ENCODE results near the gene WDR33.

The WDR33 gene

DNA sequence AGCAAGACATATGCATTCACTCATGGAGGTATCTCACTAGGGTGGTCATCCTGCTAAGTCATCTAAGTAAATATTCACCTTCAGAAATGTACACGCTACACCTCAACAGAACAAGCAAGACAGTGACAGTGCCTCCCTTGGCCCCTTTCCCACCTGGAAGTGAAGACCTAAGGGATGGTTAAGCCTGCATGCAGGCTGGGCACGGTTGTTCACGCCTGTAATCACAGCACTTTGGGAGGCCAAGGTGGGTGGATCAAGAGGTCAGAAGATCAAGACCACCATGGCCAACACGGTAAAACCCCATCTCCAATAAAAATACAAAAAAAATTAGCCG is 140.0 kb downstream of the WDR33 start:
- TF ChIP-seq POLR2AphosphoS5 (IDR thresholded peaks at IDR 0.05; ENCODE audit: low read depth, low read length), result no peak
- no peak for TF ChIP-seq TAF1 (IDR thresholded peaks at IDR 0.05; ENCODE audit: borderline replicate concordance, low read depth, low read length)
- no peak for TF ChIP-seq POLR2A (IDR thresholded peaks at IDR 0.05; ENCODE audit: low read depth, low read length)

DNA sequence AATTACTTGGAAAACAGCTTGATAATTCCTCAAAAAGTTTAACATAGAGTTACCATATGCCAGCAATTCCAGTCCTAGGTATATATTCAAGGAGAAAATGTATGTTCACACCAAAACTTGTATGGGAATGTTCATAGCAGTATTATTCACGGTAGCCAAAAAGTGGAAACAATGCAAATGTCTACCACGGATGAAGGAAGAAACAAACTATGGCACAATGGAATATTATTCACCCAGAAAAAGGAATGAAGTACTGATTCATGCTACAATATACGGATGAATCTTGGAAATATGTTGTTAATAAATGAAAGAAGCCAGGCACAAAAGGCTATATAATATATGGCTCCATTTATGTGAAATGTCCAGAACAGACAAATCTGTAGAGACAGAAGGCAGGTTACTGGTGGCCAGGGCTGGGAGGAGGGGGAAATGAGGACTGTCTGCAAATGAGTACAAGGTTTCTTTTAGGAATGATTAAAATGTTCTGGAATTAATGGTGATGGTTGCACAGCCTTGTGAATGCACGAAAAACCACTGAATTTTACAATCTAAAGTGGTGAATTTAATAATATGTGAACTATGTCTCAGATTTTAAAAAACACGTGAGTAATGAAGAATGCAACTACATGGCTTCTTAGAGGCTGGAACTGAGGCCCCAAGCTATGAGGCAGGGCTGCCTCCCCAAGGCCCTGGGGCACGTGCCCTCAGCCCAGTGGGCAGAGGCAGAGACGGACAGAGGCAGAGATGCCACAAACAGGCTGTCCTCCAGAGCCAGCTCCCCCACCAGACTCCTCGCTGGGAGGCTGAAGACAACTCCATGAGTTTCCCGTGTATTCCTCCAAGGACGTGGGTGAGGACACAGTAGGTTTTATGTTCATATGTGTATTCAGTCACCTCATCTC is 140.7 kb downstream of the WDR33 start:
- TF ChIP-seq POLR2A (IDR thresholded peaks at IDR 0.05; ENCODE audit: low read depth, low read length), result no peak
- no peak for TF ChIP-seq TAF1 (IDR thresholded peaks at IDR 0.05; ENCODE audit: borderline replicate concordance, low read depth, low read length)
- no peak for TF ChIP-seq POLR2AphosphoS5 (IDR thresholded peaks at IDR 0.05; ENCODE audit: low read depth, low read length)
- DNase-seq (ENCODE audit: insufficient read length), result no peak
- no peak for FAIRE-seq

More for the DNA sequence above, 140.0 kb downstream of the WDR33 start:
- FAIRE-seq (no peak), DNase-seq (ENCODE audit: insufficient read length) (no peak)

DNA sequence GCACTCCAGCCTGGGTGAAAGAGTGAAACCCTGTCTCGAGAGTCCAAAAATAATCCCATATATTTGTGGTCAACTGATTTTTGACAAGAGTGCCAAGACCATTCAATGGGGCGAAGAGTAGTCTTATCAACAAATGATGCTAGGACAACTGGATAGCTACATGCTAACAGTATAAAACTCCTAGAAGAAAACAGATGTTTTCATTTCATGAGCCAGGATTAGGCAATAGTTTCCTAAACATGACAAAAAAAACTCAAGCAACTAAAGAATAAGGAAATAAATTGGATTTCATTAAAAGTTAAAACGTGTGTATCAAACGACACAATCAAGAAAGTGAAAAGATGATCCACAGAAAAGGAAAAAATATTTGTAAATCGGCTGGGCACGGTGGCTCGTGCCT is 141.9 kb downstream of the WDR33 start:
- FAIRE-seq, result no peak
- no peak for DNase-seq (ENCODE audit: insufficient read length)
- TF ChIP-seq TAF1 (IDR thresholded peaks at IDR 0.05; ENCODE audit: borderline replicate concordance, low read depth, low read length) (no peak), POLR2AphosphoS5 (IDR thresholded peaks at IDR 0.05; ENCODE audit: low read depth, low read length) (no peak), POLR2A (IDR thresholded peaks at IDR 0.05; ENCODE audit: low read depth, low read length) (no peak)

DNA sequence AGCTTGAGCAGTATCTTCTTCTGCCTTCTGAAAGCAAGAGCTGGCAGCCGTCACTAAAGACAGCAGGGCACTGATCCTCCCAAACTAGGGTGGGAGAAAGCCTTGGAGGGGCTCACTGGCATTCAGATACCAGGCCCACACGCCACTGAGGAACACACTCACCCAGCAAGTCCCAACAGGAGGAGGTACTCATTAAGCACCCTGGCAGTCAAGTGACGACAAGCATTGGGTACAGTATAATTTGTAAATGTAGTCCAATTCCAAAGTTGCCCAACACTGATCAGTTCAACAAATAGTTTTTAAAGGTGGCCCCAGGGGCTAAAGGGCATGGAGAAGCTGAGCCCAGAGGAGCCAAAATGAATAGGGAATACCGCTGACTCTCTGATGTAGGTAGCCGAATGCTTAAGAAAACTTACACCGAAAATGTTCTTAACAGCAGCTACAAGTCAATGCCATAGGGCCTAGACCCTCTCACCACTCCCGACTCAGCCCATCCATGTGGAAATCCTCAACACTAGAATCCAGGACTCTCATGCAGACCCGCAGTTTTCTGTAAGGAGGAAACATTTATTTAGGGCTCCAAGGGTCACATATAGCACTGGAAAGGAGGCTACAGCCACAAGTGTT is 145.6 kb downstream of the WDR33 start:
- DNase-seq (ENCODE audit: insufficient read length) (no peak), FAIRE-seq (no peak)
- TF ChIP-seq TAF1 (IDR thresholded peaks at IDR 0.05; ENCODE audit: borderline replicate concordance, low read depth, low read length) (no peak), POLR2A (IDR thresholded peaks at IDR 0.05; ENCODE audit: low read depth, low read length) (no peak), POLR2AphosphoS5 (IDR thresholded peaks at IDR 0.05; ENCODE audit: low read depth, low read length) (no peak)

DNA sequence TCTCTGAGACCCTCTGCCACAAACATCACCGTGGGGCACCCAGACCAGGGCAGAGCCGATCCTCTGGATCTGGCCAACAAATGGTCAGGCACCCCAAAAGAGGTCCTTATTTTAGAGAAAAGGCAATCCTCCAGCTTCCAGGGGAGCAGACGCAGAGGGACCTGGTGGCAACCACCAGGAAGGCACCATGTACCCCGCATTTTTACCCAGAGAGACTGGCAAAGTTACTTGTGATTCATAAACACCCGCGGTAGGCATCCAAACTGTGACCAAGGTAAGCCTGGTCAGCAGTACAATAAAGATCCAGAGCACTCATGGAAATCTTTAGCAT is 146.1 kb downstream of the WDR33 start:
- FAIRE-seq (no peak), DNase-seq (ENCODE audit: insufficient read length) (no peak)
- TF ChIP-seq POLR2A (IDR thresholded peaks at IDR 0.05; ENCODE audit: low read depth, low read length), result no peak
- no peak for TF ChIP-seq TAF1 (IDR thresholded peaks at IDR 0.05; ENCODE audit: borderline replicate concordance, low read depth, low read length)
- no peak for TF ChIP-seq POLR2AphosphoS5 (IDR thresholded peaks at IDR 0.05; ENCODE audit: low read depth, low read length)

DNA sequence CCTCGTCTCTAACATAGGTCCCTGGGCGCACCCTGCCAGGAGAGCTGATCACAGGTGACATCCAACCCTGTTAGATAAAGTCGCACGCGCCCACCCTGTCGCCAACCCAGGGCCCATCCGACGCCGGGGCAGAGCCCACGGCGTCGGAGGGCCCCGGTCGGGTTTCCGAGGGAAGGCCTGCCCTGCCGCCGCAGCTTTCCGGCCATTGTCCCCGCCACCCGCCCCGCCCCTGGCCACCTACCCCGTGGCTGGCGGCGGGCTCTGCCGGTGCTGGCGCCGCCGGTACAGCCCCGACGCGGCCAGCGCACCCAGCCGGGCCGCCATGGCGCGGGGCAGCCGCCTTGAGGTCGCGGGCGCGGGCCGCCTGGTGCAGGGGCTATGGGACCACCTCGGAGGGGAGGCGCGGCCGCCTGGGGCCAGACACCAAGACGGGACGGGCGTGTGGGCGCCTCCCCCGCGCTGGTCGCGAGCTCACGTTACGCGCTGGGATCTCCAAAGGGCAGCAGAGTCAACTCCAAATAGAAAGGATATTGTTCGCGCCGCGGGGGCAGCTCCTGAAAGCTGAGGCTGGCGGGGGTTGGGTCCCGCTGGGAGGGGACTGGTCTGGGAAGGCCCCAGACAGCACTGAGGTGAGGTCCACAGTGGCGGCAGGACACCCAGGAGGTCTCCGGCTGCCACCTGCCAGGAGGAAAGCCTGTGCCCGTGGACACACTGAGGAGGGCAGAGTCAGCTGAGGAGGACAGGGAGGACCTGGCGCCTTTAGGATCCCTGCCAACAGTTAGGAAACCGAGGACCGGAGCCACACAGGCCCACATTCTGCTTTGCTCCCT is 146.7 kb downstream of the WDR33 start:
- TF ChIP-seq POLR2A (IDR thresholded peaks at IDR 0.05; ENCODE audit: low read depth, low read length), result no peak
- no peak for TF ChIP-seq TAF1 (IDR thresholded peaks at IDR 0.05; ENCODE audit: borderline replicate concordance, low read depth, low read length)
- TF ChIP-seq POLR2AphosphoS5 (IDR thresholded peaks at IDR 0.05; ENCODE audit: low read depth, low read length), result no peak
- no peak for FAIRE-seq
- DNase-seq (ENCODE audit: insufficient read length), result no peak

DNA sequence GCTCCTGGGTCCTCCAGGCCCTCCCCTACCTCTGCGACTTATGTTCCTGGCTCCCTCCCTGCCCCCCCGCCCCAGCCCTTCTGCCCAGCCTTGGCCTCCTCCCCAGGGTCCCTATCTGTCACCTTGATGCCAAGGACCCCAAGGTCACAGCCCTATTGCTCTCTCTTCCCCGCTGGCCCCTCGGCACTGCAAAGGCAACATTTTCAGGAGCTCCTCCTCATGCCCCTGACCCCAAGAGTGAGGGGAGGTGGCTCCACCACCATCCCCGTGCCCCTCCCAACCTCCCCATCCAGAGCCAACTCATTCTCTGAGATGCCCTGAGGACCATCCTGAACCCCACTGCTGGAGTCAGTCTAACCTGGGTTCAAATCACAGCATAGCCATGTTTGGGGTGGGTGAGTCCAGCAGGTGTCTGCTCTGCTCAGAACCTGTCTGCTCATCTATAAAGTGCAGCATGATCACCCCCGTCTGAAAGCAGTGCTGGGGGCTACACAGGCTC is 147.4 kb downstream of the WDR33 start:
- no peak for DNase-seq (ENCODE audit: insufficient read length)
- TF ChIP-seq POLR2A (IDR thresholded peaks at IDR 0.05; ENCODE audit: low read depth, low read length), result no peak
- no peak for TF ChIP-seq POLR2AphosphoS5 (IDR thresholded peaks at IDR 0.05; ENCODE audit: low read depth, low read length)
- no peak for TF ChIP-seq TAF1 (IDR thresholded peaks at IDR 0.05; ENCODE audit: borderline replicate concordance, low read depth, low read length)
- no peak for FAIRE-seq

DNA sequence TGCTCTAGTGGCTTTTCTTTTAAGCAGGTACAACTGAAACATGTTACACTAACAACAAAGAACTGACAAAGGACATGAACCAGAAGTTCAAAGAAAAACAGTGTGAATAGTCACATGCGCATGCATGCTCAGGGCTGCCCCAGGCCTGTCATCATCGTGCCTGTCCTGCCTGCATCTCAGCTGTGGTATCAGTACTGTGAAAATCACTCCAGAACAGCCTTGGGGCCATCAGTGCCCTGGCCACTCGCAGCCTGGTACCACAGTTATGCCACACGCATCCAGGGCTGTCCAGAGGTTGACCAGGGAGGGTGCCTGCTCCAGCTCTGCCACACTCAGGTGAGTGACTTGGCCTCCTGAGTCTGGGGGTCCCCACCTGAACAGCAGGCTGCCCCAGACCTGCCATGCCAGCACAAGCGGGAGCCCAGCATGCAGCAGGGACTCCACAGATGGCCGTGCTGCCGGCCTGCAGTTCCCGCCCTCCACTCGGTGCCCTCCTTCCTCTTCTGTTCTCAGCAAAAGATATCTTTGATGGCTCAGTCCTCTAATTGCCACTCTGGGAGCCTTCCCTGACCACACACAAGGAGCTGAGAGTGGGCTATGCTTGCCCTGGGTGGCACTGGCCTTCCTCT is 147.9 kb downstream of the WDR33 start:
- TF ChIP-seq POLR2AphosphoS5 (IDR thresholded peaks at IDR 0.05; ENCODE audit: low read depth, low read length) (no peak), POLR2A (IDR thresholded peaks at IDR 0.05; ENCODE audit: low read depth, low read length) (no peak), TAF1 (IDR thresholded peaks at IDR 0.05; ENCODE audit: borderline replicate concordance, low read depth, low read length) (no peak)
- FAIRE-seq, result no peak
- no peak for DNase-seq (ENCODE audit: insufficient read length)

DNA sequence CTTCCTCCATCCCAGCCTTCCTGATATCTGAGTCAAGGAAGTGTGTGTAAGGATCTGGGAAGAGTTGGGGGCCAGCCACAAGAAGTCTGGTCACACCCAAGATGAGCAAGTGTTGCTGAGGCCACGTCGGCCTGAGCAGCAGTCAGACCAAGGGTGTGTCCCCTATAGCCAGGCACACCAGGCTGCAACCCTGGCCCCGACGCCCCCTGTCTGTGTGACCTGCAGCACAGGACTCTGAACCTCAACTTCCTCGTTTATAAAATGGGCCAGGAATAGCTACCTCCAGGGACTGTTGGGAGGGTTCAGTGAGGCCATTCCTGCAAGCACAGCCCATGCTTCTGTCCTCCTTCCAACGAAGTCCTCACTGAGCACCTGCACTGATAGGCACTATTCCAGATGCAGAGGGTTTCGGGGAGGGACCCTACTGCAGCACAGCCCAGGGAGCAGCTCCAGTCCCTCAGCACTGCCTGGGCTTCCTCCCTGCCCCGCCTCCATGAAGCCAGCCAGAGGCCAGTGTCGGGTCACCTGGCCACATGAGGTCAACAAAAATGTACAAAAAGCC is 148.9 kb downstream of the WDR33 start:
- TF ChIP-seq POLR2AphosphoS5 (IDR thresholded peaks at IDR 0.05; ENCODE audit: low read depth, low read length) (no peak), TAF1 (IDR thresholded peaks at IDR 0.05; ENCODE audit: borderline replicate concordance, low read depth, low read length) (no peak), POLR2A (IDR thresholded peaks at IDR 0.05; ENCODE audit: low read depth, low read length) (no peak)
- FAIRE-seq (no peak), DNase-seq (ENCODE audit: insufficient read length) (no peak)

DNA sequence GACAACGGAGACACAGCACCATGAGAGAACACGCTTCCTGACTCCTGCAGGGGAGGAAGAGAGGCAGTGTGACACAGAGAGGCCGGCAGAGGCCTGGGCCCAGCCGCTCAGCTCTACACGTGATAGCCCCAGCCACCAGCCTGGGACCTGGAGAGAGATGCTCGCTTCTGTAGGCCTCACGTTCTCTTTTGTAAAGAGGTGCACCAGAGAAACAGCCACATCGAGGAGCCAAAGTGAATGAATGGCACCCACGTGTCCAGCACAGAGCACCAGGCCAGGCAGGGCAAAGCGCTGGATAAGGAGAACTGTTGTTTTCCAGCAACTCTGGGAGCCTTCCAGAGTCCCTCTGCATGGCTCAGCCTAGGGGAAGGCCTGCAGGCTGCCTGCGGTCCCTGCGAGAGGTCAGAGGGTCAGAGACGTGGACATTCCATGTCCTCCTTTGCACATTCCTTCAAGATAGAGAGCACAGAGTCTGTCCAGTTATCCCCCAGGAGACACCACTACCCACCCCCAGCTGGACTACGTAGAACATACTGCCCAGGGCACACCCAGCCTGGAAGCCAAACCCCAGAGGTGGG is 149.8 kb downstream of the WDR33 start:
- TF ChIP-seq POLR2AphosphoS5 (IDR thresholded peaks at IDR 0.05; ENCODE audit: low read depth, low read length) (no peak), TAF1 (IDR thresholded peaks at IDR 0.05; ENCODE audit: borderline replicate concordance, low read depth, low read length) (no peak), POLR2A (IDR thresholded peaks at IDR 0.05; ENCODE audit: low read depth, low read length) (no peak)
- DNase-seq (ENCODE audit: insufficient read length) (no peak), FAIRE-seq (no peak)
